K562 (cell line): ENCODE measurements around the gene APOBEC3C. TPM values are rescaled to one million over a fixed set of nuclear protein-coding genes. Genes with fewer than 3 reads are reported as not detected.

ENCODE experiments used
- CBFB ChIP-seq: sonication (generic); formaldehyde crosslinking; IDR thresholded peaks from 2 replicates; pipeline ENCODE4 v1.4.0; 2020; ENCODE audit warnings: mild to moderate bottlenecking, missing genetic modification reagents
- CEBPB ChIP-seq: fragments of 450-650 bp; IDR thresholded peaks from 2 replicates; pipeline ENCODE4 v1.6.1; 2016; ENCODE audit warnings: missing genetic modification characterization, missing compliant biosample characterization
- MAZ ChIP-seq, 2 experiments: fragments of 450-650 bp in 1 of 2; sonication (generic) in 1 of 2; formaldehyde crosslinking; IDR thresholded peaks in 1 of 2; conservative IDR thresholded peaks in 1 of 2; 2 replicates each; pipeline versions ENCODE4 v1.4.0 to v1.5.0; 2020; ENCODE audit warnings: mild to moderate bottlenecking in 1 of 2, missing genetic modification reagents in 1 of 2
- MEIS2 ChIP-seq: fragments of 450-650 bp; IDR thresholded peaks from 2 replicates; pipeline ENCODE4 v1.6.1; 2014; ENCODE audit warnings: mild to moderate bottlenecking; ENCODE audit not compliant: partially characterized antibody
- NCOA1 ChIP-seq: fragments of 450-650 bp; IDR thresholded peaks from 2 replicates; pipeline ENCODE4 v1.6.1; 2016; ENCODE audit warnings: low read depth
- NCOA6 ChIP-seq: fragments of 450-650 bp; IDR thresholded peaks from 2 replicates; pipeline ENCODE4 v1.6.1; 2017; ENCODE audit warnings: mild to moderate bottlenecking
- POLR3A ChIP-seq: IDR thresholded peaks from 2 replicates; pipeline ENCODE4 v1.6.1; 2011; ENCODE audit warnings: borderline replicate concordance, mild to moderate bottlenecking, moderate library complexity; ENCODE audit not compliant: insufficient read length, insufficient read depth; ENCODE audit errors: extremely low read depth
- PURB ChIP-seq: sonication (generic); formaldehyde crosslinking; IDR thresholded peaks from 2 replicates; pipeline ENCODE4 v1.9.0; 2021; ENCODE audit warnings: low read depth, mild to moderate bottlenecking, missing genetic modification reagents
- SAFB2 ChIP-seq: fragments of 200-400 bp; formaldehyde crosslinking; IDR thresholded peaks from 2 replicates; pipeline ENCODE4 v1.6.1; 2018; ENCODE audit warnings: borderline replicate concordance, low read length, low read depth, moderate library complexity; ENCODE audit not compliant: severe bottlenecking
- SRSF3 ChIP-seq: fragments of 200-400 bp; formaldehyde crosslinking; IDR thresholded peaks from 2 replicates; pipeline ENCODE4 v1.6.1; 2016; ENCODE audit warnings: mild to moderate bottlenecking, low read length, moderate library complexity; ENCODE audit not compliant: insufficient read depth
- TBP ChIP-seq: optimal IDR thresholded peaks from 2 replicates; pipeline ENCODE3; 2011; ENCODE audit warnings: low read depth, low read length, improper control_type of control experiment
- TFAM ChIP-seq: fragments of 250-450 bp; sonication (Bioruptor Pico); conservative IDR thresholded peaks from 2 replicates; pipeline ENCODE4 v1.5.0; 2021; ENCODE audit warnings: mild to moderate bottlenecking, moderate library complexity
- THAP12 ChIP-seq: fragments of 250-450 bp; sonication (Bioruptor Pico); IDR thresholded peaks from 2 replicates; pipeline ENCODE4 v1.9.0; 2021; ENCODE audit warnings: mild to moderate bottlenecking, inconsistent platforms
- ZFP1 ChIP-seq: fragments of 450-650 bp; formaldehyde crosslinking; IDR thresholded peaks from 2 replicates; pipeline ENCODE4 v1.4.0; 2020; ENCODE audit warnings: mild to moderate bottlenecking, mixed read lengths
- ZNF511 ChIP-seq: sonication (generic); formaldehyde crosslinking; IDR thresholded peaks from 2 replicates; pipeline ENCODE4 v1.8.0; 2022; ENCODE audit warnings: mild to moderate bottlenecking, missing genetic modification reagents
- polyA plus RNA-seq, 8 experiments: library from polyadenylated mRNA; depleted of rRNA in 4 of 8; stranded (reverse) in 5 of 8; unstranded in 3 of 8; fragments of >200 nt; fragmentation: Nextera tagmentation in 2 of 8; fragmentation: Illumina TruSeq in 1 of 8; extraction: Ambion mirVana in 2 of 8; extraction: Trizol in 1 of 8; gene quantifications; 2 replicates each; pipeline versions ENCODE4 v1.2.1 to v1.2.3, GENCODE V29; 2011 to 2014; ENCODE audit warnings: inconsistent platforms in 1 of 8, missing spikeins in 1 of 8
- total RNA-seq, 7 experiments: library from RNA; depleted of rRNA in 6 of 7; stranded (reverse); fragments of >200 nt in 6 of 7; fragmentation: Illumina TruSeq in 2 of 7; extraction: Trizol in 2 of 7; gene quantifications; 2 replicates each; pipeline versions ENCODE4 v1.2.1 to v1.2.3, GENCODE V29; 2011 to 2021; ENCODE audit warnings: low replicate concordance in 1 of 7
- TF ChIP-seq, protein P1 (sequence below): IDR thresholded peaks from 2 replicates; pipeline ENCODE4 v1.6.1; 2011; ENCODE audit warnings: borderline replicate concordance, low read depth, mild to moderate bottlenecking, moderate library complexity, low read length; ENCODE audit not compliant: insufficient read depth, poor library complexity, severe bottlenecking
- TF ChIP-seq, protein P2 (sequence below): fragments of 450-650 bp; formaldehyde crosslinking; IDR thresholded peaks from 2 replicates; pipeline ENCODE4 v1.4.0; 2020; ENCODE audit warnings: mild to moderate bottlenecking, moderate library complexity
- TF ChIP-seq, protein P3 (sequence below): IDR thresholded peaks from 2 replicates; pipeline ENCODE4 v1.6.1; 2014; ENCODE audit warnings: antibody characterized with exemption

Gene APOBEC3C
- total and polyA plus RNA-seq, 9 of the 15 experiments (the other 6 are each of a cell fraction or from before 2014, with no cell fraction given) = 12.4 to 285 (median 55.5) TPM

DNA sequence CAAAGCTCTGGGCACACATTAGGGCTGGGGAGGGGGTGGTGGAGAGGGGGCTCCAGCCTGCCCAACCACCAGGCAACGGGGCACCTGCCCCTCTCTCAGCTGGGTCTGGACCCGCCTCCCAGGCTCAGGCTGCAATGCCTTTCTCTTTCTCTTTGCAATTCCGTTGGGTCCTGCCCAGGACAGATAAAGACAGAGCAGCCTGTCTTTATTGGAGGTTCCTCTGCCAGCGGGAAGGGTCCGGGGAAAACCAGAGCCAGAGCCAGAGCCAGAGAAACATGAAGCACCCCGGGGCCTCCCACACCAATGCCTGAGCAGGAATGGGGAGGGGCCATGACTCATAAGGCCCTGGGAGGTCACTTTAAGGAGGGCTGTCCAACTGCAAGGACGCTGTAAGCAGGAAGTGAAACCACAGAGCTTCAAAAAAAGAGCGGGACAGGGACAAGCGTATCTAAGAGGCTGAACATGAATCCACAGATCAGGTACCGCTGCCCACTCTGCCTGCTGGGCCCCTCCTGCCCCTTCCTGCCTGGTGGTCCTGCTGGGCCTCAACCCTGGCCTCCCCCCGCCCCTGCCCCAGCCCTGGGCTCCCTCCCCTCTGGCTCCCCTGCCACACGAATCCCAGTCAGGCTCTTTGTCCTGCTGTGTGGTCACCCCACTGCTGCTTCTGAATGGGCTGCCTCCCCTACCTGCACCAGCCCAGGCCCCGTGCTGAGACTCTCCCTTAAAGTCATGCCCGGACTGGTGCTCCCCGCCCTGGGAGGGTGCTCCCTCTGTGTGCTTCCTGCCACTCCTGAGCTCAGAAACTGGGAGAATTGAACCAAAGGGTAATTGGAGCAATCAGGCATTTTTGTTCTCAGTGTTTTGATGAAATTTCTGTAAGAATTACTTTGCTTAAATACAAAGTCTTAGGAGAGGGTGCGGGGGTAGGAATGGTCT lies 31.8 kb upstream of the APOBEC3C start, which contains the start of gene APOBEC3B (continued):
- no peak for TF ChIP-seq NCOA6
- TF ChIP-seq, protein P1, sequence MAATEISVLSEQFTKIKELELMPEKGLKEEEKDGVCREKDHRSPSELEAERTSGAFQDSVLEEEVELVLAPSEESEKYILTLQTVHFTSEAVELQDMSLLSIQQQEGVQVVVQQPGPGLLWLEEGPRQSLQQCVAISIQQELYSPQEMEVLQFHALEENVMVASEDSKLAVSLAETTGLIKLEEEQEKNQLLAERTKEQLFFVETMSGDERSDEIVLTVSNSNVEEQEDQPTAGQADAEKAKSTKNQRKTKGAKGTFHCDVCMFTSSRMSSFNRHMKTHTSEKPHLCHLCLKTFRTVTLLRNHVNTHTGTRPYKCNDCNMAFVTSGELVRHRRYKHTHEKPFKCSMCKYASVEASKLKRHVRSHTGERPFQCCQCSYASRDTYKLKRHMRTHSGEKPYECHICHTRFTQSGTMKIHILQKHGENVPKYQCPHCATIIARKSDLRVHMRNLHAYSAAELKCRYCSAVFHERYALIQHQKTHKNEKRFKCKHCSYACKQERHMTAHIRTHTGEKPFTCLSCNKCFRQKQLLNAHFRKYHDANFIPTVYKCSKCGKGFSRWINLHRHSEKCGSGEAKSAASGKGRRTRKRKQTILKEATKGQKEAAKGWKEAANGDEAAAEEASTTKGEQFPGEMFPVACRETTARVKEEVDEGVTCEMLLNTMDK = no peak
- TF ChIP-seq CBFB (CRISPR knock-in tag) = no peak
- no peak for TF ChIP-seq NCOA1
- TF ChIP-seq, protein P2, sequence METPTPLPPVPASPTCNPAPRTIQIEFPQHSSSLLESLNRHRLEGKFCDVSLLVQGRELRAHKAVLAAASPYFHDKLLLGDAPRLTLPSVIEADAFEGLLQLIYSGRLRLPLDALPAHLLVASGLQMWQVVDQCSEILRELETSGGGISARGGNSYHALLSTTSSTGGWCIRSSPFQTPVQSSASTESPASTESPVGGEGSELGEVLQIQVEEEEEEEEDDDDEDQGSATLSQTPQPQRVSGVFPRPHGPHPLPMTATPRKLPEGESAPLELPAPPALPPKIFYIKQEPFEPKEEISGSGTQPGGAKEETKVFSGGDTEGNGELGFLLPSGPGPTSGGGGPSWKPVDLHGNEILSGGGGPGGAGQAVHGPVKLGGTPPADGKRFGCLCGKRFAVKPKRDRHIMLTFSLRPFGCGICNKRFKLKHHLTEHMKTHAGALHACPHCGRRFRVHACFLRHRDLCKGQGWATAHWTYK (CRISPR knock-in tag) = no peak
- no peak for TF ChIP-seq SRSF3
- peak; percentile 47 for TF ChIP-seq TBP
- TF ChIP-seq SAFB2 = no peak
- TF ChIP-seq PURB (CRISPR knock-in tag) = no peak
- TF ChIP-seq POLR3A = no peak
- no peak for TF ChIP-seq CEBPB
- no peak for TF ChIP-seq ZNF511 (CRISPR knock-in tag)
- TF ChIP-seq MEIS2 = no peak
- TF ChIP-seq MAZ (CRISPR knock-in tag; conservative IDR thresholded peaks at IDR 0.05 in 1 of 2, IDR thresholded peaks at IDR 0.05 in 1 of 2) = peak in 1 of 2 experiments; percentile 79; a peak in 2 of 4 replicates
- TF ChIP-seq, protein P3, sequence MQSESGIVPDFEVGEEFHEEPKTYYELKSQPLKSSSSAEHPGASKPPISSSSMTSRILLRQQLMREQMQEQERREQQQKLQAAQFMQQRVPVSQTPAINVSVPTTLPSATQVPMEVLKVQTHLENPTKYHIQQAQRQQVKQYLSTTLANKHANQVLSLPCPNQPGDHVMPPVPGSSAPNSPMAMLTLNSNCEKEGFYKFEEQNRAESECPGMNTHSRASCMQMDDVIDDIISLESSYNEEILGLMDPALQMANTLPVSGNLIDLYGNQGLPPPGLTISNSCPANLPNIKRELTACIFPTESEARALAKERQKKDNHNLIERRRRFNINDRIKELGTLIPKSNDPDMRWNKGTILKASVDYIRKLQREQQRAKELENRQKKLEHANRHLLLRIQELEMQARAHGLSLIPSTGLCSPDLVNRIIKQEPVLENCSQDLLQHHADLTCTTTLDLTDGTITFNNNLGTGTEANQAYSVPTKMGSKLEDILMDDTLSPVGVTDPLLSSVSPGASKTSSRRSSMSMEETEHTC = no peak
- TF ChIP-seq TFAM (CRISPR knock-in tag) = no peak
- TF ChIP-seq ZFP1 (CRISPR knock-in tag) = no peak
- TF ChIP-seq THAP12 (CRISPR knock-in tag) = no peak
